Glutamatergic neuron (in vitro differentiated cells): ENCODE measurements around the gene CMTR1. TPM values are rescaled to one million over a fixed set of nuclear protein-coding genes. Genes with fewer than 3 reads are reported as not detected.

Experiments used
- DNase-seq: peaks from one replicate; pipeline ENCODE4 v3.0.0; 2022
- H3K27ac Mint-ChIP-seq: one replicate; pipeline ENCODE4 v1.8.0; 2020; ENCODE audit warnings: mild to moderate bottlenecking, mixed read lengths, inconsistent platforms; ENCODE audit not compliant: unreplicated experiment
- H3K27me3 Mint-ChIP-seq: one replicate; pipeline ENCODE4 v1.8.0; 2020; ENCODE audit warnings: mild to moderate bottlenecking, moderate library complexity, mixed read lengths, inconsistent platforms; ENCODE audit not compliant: unreplicated experiment
- H3K36me3 Mint-ChIP-seq: one replicate; pipeline ENCODE4 v1.8.0; 2020; ENCODE audit warnings: mild to moderate bottlenecking, mixed read lengths, inconsistent platforms; ENCODE audit not compliant: unreplicated experiment
- H3K4me1 Mint-ChIP-seq: one replicate; pipeline ENCODE4 v1.8.0; 2020; ENCODE audit warnings: mild to moderate bottlenecking, low read depth, mixed read lengths, inconsistent platforms; ENCODE audit not compliant: unreplicated experiment
- H3K4me3 Mint-ChIP-seq: one replicate; pipeline ENCODE4 v1.8.0; 2020; ENCODE audit warnings: mild to moderate bottlenecking, mixed read lengths, inconsistent platforms; ENCODE audit not compliant: unreplicated experiment
- H3K9me3 Mint-ChIP-seq: one replicate; pipeline ENCODE4 v1.8.0; 2020; ENCODE audit warnings: mild to moderate bottlenecking, moderate library complexity, mixed read lengths, inconsistent platforms; ENCODE audit not compliant: unreplicated experiment
- CTCF ChIP-seq: fragments of 200-600 bp; sonication (generic); IDR thresholded peaks from one replicate; pipeline ENCODE4 v1.5.0; 2021; ENCODE audit not compliant: partially characterized antibody, unreplicated experiment
- total RNA-seq: library from RNA; stranded (reverse); fragmentation: NEBNext Ultra II Directional; extraction: Animal tissue kit (Norgen Biotek cat#: 25700); gene quantifications from one replicate; pipeline ENCODE4 v1.2.1, GENCODE V29; 2021; ENCODE audit not compliant: unreplicated experiment

CMTR1 gene
- total RNA-seq, 1 donor from 2014 or later = 61.6 TPM

- peaks cover 14% of the 10 kb centered on the region for H3K27me3 Mint-ChIP-seq
- peak overlapping the region; percentile 74 for H3K4me3 Mint-ChIP-seq
- peaks cover 57% of the 10 kb centered on the region for H3K4me1 Mint-ChIP-seq
- DNase-seq = peak; percentile 50
- no peak for TF ChIP-seq CTCF
- peaks cover 16% of the 10 kb centered on the region for H3K9me3 Mint-ChIP-seq
- peak overlapping the region; percentile 78 for H3K27ac Mint-ChIP-seq
- H3K36me3 Mint-ChIP-seq = no peaks in the 10 kb centered on the region
These were observed 81.3 kb downstream of the CMTR1 start for GRCh38 chr6:37514321-37514771.

GRCh38 chr6:37514837-37515236, 81.8 kb downstream of the CMTR1 start:
- Mint-ChIP-seq H3K36me3 (no peaks in the 10 kb centered on the region), H3K4me3 (peak overlapping the region; percentile 74), H3K27me3 (peaks cover 14% of the 10 kb centered on the region), H3K9me3 (peaks cover 16% of the 10 kb centered on the region), H3K4me1 (peaks cover 57% of the 10 kb centered on the region), H3K27ac (peak overlapping the region; percentile 78)
- no peak for TF ChIP-seq CTCF
- no peak for DNase-seq

- H3K9me3 Mint-ChIP-seq = peaks cover 16% of the 10 kb centered on the region
- TF ChIP-seq CTCF = no peak
- peak overlapping the region; percentile 46 for H3K4me3 Mint-ChIP-seq
- H3K27me3 Mint-ChIP-seq = peaks cover 14% of the 10 kb centered on the region
- H3K27ac Mint-ChIP-seq = peak overlapping the region; percentile 97
- DNase-seq = no peak
- no peaks in the 10 kb centered on the region for H3K36me3 Mint-ChIP-seq
- H3K4me1 Mint-ChIP-seq = peaks cover 57% of the 10 kb centered on the region
These were observed 82.7 kb downstream of the CMTR1 start for GRCh38 chr6:37515712-37516075.

GRCh38 chr6:37516076-37516919, 83.3 kb downstream of the CMTR1 start:
- H3K36me3 Mint-ChIP-seq = no peaks in the 10 kb centered on the region
- H3K4me1 Mint-ChIP-seq = peaks cover 54% of the 10 kb centered on the region
- H3K27ac Mint-ChIP-seq = peak overlapping the region; percentile 97
- H3K4me3 Mint-ChIP-seq = peak overlapping the region; percentile 84
- peaks cover 16% of the 10 kb centered on the region for H3K9me3 Mint-ChIP-seq
- peak; percentile 53 for DNase-seq
- H3K27me3 Mint-ChIP-seq = peaks cover 14% of the 10 kb centered on the region
- TF ChIP-seq CTCF = no peak

GRCh38 chr6:37516920-37517405, 83.9 kb downstream of the CMTR1 start:
- H3K4me3 Mint-ChIP-seq = peak overlapping the region; percentile 84
- H3K27ac Mint-ChIP-seq = peak overlapping the region; percentile 97
- peaks cover 49% of the 10 kb centered on the region for H3K4me1 Mint-ChIP-seq
- H3K36me3 Mint-ChIP-seq = no peaks in the 10 kb centered on the region
- H3K27me3 Mint-ChIP-seq = peaks cover 14% of the 10 kb centered on the region
- H3K9me3 Mint-ChIP-seq = peaks cover 16% of the 10 kb centered on the region
- TF ChIP-seq CTCF = no peak
- DNase-seq = peak; percentile 67
